ENCODE results near the gene RNF215. TPM values are rescaled to one million over a fixed set of nuclear protein-coding genes. Genes with fewer than 3 reads are reported as not detected.

RNF215 gene
- total and polyA plus RNA-seq, 2 of the 13 experiments (the other 11 are each of a cell fraction or from before 2014, with no cell fraction given): 5.3 to 6.1 TPM

DNA sequence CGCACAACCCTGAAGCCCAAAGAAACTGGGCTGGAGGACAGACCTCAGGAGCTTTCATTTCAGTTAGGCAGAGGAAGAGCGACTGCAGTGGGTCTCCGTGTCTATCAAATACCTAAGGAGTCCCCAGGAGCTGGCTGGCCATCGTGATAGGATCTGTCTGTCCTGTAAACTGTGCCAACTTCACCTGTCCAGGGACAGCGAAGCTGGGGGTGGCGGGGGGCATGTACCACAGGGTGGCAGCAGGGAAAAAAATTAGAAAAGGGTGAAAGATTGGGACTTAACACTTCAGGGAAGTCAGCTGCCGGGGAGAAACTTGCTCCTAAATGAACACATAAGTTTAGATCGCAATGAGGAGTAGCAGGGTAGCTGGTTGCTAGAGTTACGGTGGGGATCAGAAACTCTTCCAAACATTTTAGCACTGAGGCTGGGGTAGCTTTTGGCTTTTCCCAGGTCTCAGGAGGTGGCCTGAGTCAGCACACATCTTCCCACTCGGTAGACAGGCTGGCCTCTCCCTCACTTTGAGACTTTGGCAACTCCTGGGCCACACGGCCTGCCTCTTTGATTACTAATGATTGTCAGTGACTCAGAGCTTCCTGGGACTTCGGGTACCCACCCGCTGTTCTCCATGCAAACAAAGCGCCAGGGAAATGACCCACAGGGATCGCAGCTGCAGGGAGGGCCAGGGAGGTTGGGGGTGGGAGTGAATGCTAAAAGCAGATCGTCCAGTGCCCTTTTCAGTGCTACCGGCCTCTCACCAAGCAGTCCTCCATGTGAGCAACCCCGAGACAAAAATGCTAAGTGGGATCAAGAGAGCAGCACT, 35.5 kb upstream of the RNF215 start (continued):
- TF ChIP-seq SAP130 (CRISPR knock-in tag; IDR thresholded peaks at IDR 0.05; ENCODE audit: low read depth) (peak; percentile 82), MXI1 (IDR thresholded peaks at IDR 0.05; ENCODE audit: borderline replicate concordance, low read depth, low read length) (peak; percentile 60; the same call in 1 of the 3 replicates), RXRA (CRISPR knock-in tag; IDR thresholded peaks at IDR 0.05) (peak; percentile 2; the same call in 1 of the 2 replicates), JUND (CRISPR knock-in tag; IDR thresholded peaks at IDR 0.05) (0 out of 2 replicates have a peak, but pooled peaks have one; percentile 11), POLR2G (IDR thresholded peaks at IDR 0.05; ENCODE audit: low read depth, low read length) (peak; percentile 28; the same call in 1 of the 2 replicates), XRCC5 (optimal IDR thresholded peaks at IDR 0.05; ENCODE audit: low read length) (no peak), FOXP1 (IDR thresholded peaks at IDR 0.05) (no peak), FOXP1 (CRISPR knock-in tag; IDR thresholded peaks at IDR 0.05) (0 out of 2 replicates have a peak, but pooled peaks have one; percentile 20), ZNF296 (CRISPR knock-in tag; conservative IDR thresholded peaks at IDR 0.05) (0 out of 2 replicates have a peak, but pooled peaks have one; percentile 16), ZNF589 (CRISPR knock-in tag; conservative IDR thresholded peaks at IDR 0.05) (no peak; the same call in 1 of the 2 replicates), KLF16 (CRISPR knock-in tag; IDR thresholded peaks at IDR 0.05) (peak in 1 of 2 experiments; percentile 30; a peak in 1 of 4 replicates), ZNF251 (CRISPR knock-in tag; IDR thresholded peaks at IDR 0.05) (no peak), U2AF1 (optimal IDR thresholded peaks at IDR 0.05; ENCODE audit: low read depth, low read length) (peak; percentile 7), SMC3 (IDR thresholded peaks at IDR 0.05; ENCODE audit: low read length) (no peak)
- TF ChIP-seq, protein P1, sequence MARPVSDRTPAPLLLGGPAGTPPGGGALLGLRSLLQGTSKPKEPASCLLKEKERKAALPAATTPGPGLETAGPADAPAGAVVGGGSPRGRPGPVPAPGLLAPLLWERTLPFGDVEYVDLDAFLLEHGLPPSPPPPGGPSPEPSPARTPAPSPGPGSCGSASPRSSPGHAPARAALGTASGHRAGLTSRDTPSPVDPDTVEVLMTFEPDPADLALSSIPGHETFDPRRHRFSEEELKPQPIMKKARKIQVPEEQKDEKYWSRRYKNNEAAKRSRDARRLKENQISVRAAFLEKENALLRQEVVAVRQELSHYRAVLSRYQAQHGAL (CRISPR knock-in tag; IDR thresholded peaks at IDR 0.05; ENCODE audit: not compliant biosample characterization): peak; percentile 1
- TF ChIP-seq, protein P2, sequence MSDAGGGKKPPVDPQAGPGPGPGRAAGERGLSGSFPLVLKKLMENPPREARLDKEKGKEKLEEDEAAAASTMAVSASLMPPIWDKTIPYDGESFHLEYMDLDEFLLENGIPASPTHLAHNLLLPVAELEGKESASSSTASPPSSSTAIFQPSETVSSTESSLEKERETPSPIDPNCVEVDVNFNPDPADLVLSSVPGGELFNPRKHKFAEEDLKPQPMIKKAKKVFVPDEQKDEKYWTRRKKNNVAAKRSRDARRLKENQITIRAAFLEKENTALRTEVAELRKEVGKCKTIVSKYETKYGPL (CRISPR knock-in tag; IDR thresholded peaks at IDR 0.05): no peak
- TF ChIP-seq, protein P3, sequence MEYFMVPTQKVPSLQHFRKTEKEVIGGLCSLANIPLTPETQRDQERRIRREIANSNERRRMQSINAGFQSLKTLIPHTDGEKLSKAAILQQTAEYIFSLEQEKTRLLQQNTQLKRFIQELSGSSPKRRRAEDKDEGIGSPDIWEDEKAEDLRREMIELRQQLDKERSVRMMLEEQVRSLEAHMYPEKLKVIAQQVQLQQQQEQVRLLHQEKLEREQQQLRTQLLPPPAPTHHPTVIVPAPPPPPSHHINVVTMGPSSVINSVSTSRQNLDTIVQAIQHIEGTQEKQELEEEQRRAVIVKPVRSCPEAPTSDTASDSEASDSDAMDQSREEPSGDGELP (IDR thresholded peaks at IDR 0.05; ENCODE audit: borderline replicate concordance, low read depth): peak; percentile 66; the same call in 1 of the 2 replicates
- TF ChIP-seq, protein P4, sequence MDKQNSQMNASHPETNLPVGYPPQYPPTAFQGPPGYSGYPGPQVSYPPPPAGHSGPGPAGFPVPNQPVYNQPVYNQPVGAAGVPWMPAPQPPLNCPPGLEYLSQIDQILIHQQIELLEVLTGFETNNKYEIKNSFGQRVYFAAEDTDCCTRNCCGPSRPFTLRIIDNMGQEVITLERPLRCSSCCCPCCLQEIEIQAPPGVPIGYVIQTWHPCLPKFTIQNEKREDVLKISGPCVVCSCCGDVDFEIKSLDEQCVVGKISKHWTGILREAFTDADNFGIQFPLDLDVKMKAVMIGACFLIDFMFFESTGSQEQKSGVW (CRISPR knock-in tag; IDR thresholded peaks at IDR 0.05; ENCODE audit: borderline replicate concordance): 0 out of 2 replicates have a peak, but pooled peaks have one; percentile 1
